ENCODE results near the gene IFRD2. TPM values are rescaled to one million over a fixed set of nuclear protein-coding genes. Genes with fewer than 3 reads are reported as not detected.

IFRD2 gene
- total and polyA plus RNA-seq, 9 of the 15 experiments (the other 6 are each of a cell fraction or from before 2014, with no cell fraction given) = 30.5 to 115 (median 52.8) TPM

DNA sequence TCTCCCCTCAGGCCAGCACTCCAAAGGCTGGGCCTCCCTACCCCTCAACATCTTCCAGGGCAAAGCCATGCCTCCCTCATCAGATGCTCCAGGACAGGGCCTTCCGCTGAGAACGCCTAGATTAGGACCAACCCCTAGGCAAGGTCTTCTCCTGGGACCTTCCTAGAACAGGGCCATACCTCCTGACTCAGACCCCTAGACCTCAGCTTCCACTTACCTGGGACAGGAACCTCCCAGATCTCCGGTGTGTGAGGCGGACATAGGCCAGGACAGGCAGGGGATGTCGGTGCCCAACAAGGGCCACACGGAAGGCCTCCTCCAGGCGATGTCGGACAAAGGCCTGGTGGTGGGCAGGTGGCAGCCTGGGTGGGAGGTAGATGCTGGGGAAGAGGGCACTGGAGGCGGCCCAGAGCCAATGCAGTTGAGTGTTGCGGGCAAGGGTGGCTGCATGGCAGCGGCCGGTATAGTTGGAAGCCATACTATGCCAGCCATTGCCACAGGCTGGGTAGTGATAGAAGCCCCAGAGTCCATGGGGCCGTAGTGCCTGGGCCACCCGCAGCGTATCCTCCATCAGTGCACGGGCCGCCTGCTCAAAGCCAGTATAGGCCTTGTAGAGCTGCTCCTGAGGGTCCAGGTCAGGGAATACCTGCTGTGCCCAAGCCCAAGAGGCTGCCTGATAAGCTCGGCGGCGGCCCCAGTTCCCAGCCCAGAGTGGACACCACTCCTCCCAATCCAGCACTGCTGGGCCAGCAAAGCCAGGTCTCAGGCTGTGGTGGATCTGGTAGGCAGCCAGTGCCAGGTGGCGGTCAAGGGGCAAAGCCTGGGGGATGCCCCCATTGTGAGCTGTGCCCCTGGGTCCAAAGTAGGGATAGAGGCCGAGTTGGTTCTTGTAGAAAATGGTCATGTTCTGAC, 2.5 kb upstream of the IFRD2 start:
- Histone ChIP-seq H3K36me3 (ENCODE audit: control insufficient read depth, insufficient read depth, low read length) (peaks cover 21% of the 10 kb centered on the region; the same call in 2 of the 3 replicates), H3K9ac (ENCODE audit: insufficient read depth in 1 of 2, low read depth in 2 of 2, low read length in 2 of 2) (peak overlapping the region in 1 of 2 experiments; percentile 52; a peak in 1 of 4 replicates), H2AFZ (ENCODE audit: low read depth, low read length) (no peak overlapping the region), H3K9me1 (ENCODE audit: control insufficient read depth, insufficient read depth, low read length) (no peaks in the 10 kb centered on the region), H3K79me2 (ENCODE audit: control insufficient read depth, insufficient read depth, low read length) (peaks cover 47% of the 10 kb centered on the region), H3K4me3 (no peak overlapping the region), H4K20me1 (replicated peaks; ENCODE audit: control insufficient read depth, insufficient read depth, low read length) (no peaks in the 10 kb centered on the region), H3K27ac (ENCODE audit: extremely low read depth, low read depth, low read length) (no peak overlapping the region), H3K4me2 (ENCODE audit: insufficient read depth, low read length) (no peak overlapping the region), H3K9me3 (replicated peaks; ENCODE audit: control insufficient read depth, insufficient read depth, low read depth, low read length) (no peaks in the 10 kb centered on the region), H3K27me3 (ENCODE audit: control insufficient read depth in 2 of 2, insufficient read depth in 2 of 2, low read length in 2 of 2) (no peaks in the 10 kb centered on the region), H3K4me1 (replicated peaks in 1 of 2; ENCODE audit: control insufficient read depth in 2 of 2, insufficient read depth in 2 of 2, low read length in 2 of 2) (peaks cover 13 to 73% of the 10 kb centered on the region in 2 experiments; a peak in 4 of 5 replicates)
- intact Hi-C loops (cut with micrococcal nuclease) = no loop called here
- no peak for TF ChIP-seq DMBX1 (CRISPR knock-in tag; IDR thresholded peaks at IDR 0.05; ENCODE audit: borderline replicate concordance)
- peak; percentile 26; the same call in 1 of the 2 replicates for TF ChIP-seq RBFOX2 (IDR thresholded peaks at IDR 0.05; ENCODE audit: low read depth, low read length)
- in situ Hi-C loops (cut with MboI) = no loop called here
- ChIA-PET POLR2A (no interaction called here), CTCF (ENCODE audit: low intra/inter-chr PET ratio) (no interaction called here)
- ATAC-seq (no peak), DNase-seq (ENCODE audit: extremely low read depth in 1 of 4, low spot score in 3 of 4) (no peak), FAIRE-seq (no peak)
- BruUV-seq (replicated peaks) = no TSS peak
- WGBS (ENCODE audit: insufficient coverage, low coverage, missing lambda C conversion rate) = 89% methylated on average over 13 of the region's 22 CpGs

DNA sequence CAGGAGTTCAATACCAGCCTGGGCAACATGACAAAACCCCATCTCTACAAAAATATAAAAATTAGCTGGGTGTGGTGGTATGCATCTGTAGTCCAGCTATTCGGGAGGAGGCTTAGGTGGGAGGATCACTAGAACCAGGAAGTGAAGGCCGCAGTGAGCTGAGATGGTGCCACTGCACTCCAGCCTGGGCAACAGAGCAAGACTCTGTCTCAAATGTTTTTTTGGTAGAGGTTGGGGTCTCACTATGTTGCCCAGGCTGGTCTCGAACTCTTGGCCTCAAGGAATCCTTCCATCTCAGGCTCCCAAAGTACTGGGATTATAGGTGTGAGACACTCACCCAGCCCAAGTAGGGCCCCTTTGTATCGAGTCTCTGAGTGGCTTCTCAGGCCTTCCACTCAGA, 1.9 kb upstream of the IFRD2 start:
- ATAC-seq = no peak
- peaks cover 13 to 76% of the 10 kb centered on the region in 2 experiments; a peak in 4 of 5 replicates for H3K4me1 ChIP-seq (replicated peaks in 1 of 2; ENCODE audit: control insufficient read depth in 2 of 2, insufficient read depth in 2 of 2, low read length in 2 of 2)
- POLR2A ChIA-PET = no interaction called here

More for the DNA sequence above, 1.9 kb upstream of the IFRD2 start:
- in situ Hi-C loops (cut with MboI) = no loop called here
- CTCF ChIA-PET (ENCODE audit: low intra/inter-chr PET ratio) = no interaction called here
- Histone ChIP-seq H3K9me1 (ENCODE audit: control insufficient read depth, insufficient read depth, low read length) (no peaks in the 10 kb centered on the region), H3K4me2 (ENCODE audit: insufficient read depth, low read length) (no peak overlapping the region), H3K27me3 (ENCODE audit: control insufficient read depth in 2 of 2, insufficient read depth in 2 of 2, low read length in 2 of 2) (no peaks in the 10 kb centered on the region), H2AFZ (ENCODE audit: low read depth, low read length) (no peak overlapping the region), H3K79me2 (ENCODE audit: control insufficient read depth, insufficient read depth, low read length) (peaks cover 50% of the 10 kb centered on the region), H3K27ac (ENCODE audit: extremely low read depth, low read depth, low read length) (no peak overlapping the region), H3K9me3 (replicated peaks; ENCODE audit: control insufficient read depth, insufficient read depth, low read depth, low read length) (no peaks in the 10 kb centered on the region), H4K20me1 (replicated peaks; ENCODE audit: control insufficient read depth, insufficient read depth, low read length) (no peaks in the 10 kb centered on the region), H3K9ac (ENCODE audit: insufficient read depth in 1 of 2, low read depth in 2 of 2, low read length in 2 of 2) (no peak overlapping the region), H3K36me3 (ENCODE audit: control insufficient read depth, insufficient read depth, low read length) (peaks cover 27% of the 10 kb centered on the region; the same call in 2 of the 3 replicates), H3K4me3 (no peak overlapping the region)
- FAIRE-seq (no peak), DNase-seq (ENCODE audit: extremely low read depth in 1 of 4, low spot score in 3 of 4) (no peak)
- intact Hi-C loops (cut with micrococcal nuclease) = no loop called here
- 77% methylated on average over 4 of the region's 4 CpGs for WGBS (ENCODE audit: insufficient coverage, low coverage, missing lambda C conversion rate)
- no peak for TF ChIP-seq NFE2 (IDR thresholded peaks at IDR 0.05; ENCODE audit: low read depth)
- peak; percentile 57; the same call in 1 of the 2 replicates for TF ChIP-seq ZNF121 (CRISPR knock-in tag; conservative IDR thresholded peaks at IDR 0.05)
- TF ChIP-seq, protein P1, sequence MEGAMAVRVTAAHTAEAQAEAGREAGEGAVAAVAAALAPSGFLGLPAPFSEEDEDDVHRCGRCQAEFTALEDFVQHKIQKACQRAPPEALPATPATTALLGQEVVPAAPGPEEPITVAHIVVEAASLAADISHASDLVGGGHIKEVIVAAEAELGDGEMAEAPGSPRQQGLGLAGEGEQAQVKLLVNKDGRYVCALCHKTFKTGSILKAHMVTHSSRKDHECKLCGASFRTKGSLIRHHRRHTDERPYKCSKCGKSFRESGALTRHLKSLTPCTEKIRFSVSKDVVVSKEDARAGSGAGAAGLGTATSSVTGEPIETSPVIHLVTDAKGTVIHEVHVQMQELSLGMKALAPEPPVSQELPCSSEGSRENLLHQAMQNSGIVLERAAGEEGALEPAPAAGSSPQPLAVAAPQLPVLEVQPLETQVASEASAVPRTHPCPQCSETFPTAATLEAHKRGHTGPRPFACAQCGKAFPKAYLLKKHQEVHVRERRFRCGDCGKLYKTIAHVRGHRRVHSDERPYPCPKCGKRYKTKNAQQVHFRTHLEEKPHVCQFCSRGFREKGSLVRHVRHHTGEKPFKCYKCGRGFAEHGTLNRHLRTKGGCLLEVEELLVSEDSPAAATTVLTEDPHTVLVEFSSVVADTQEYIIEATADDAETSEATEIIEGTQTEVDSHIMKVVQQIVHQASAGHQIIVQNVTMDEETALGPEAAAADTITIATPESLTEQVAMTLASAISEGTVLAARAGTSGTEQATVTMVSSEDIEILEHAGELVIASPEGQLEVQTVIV (CRISPR knock-in tag; IDR thresholded peaks at IDR 0.05; ENCODE audit: borderline replicate concordance) = no peak
- TF ChIP-seq HNRNPH1 (optimal IDR thresholded peaks at IDR 0.05; ENCODE audit: low read depth, low read length) = no peak
- no TSS peak for BruUV-seq (replicated peaks)
